ENCODE results near the gene SFMBT1.

SFMBT1 gene

GRCh38 chr3:53045518-53046170 lies at the start of gene SFMBT1:
SFMBT1 (minus strand) TSS chr3:53046073; CDS start chr3:52969128, 76,945 bp downstream.
- peak; percentile 81 for DNase-seq

- no peak for DNase-seq
These were observed 47.1 kb upstream of the SFMBT1 start for GRCh38 chr3:53092942-53093341.

- no peak for DNase-seq
These were observed 46.3 kb upstream of the SFMBT1 start for GRCh38 chr3:53092216-53092615.

- DNase-seq, result no peak
These were observed 45.1 kb upstream of the SFMBT1 start for GRCh38 chr3:53091011-53091410.

- DNase-seq, result no peak
These were observed 43.6 kb upstream of the SFMBT1 start for GRCh38 chr3:53089511-53089910.

- DNase-seq, result no peak
These were observed 39.6 kb upstream of the SFMBT1 start for GRCh38 chr3:53085476-53085875.

GRCh38 chr3:53084310-53085001 lies 38.6 kb upstream of the SFMBT1 start:
- DNase-seq, result no peak

- DNase-seq, result no peak
These were observed 38.1 kb upstream of the SFMBT1 start for GRCh38 chr3:53083949-53084309.

- DNase-seq, result no peak
These were observed 37.6 kb upstream of the SFMBT1 start for GRCh38 chr3:53083521-53083920.

GRCh38 chr3:53082736-53083135 lies 36.9 kb upstream of the SFMBT1 start:
- DNase-seq, result no peak

GRCh38 chr3:53081318-53081717 lies 35.4 kb upstream of the SFMBT1 start:
- DNase-seq, result no peak

- no peak for DNase-seq
These were observed 34.8 kb upstream of the SFMBT1 start for GRCh38 chr3:53080612-53081205.

- DNase-seq, result no peak
These were observed 34.1 kb upstream of the SFMBT1 start for GRCh38 chr3:53079791-53080555.

GRCh38 chr3:53079147-53079546 lies 33.3 kb upstream of the SFMBT1 start:
- DNase-seq, result no peak

GRCh38 chr3:53078656-53079055 lies 32.8 kb upstream of the SFMBT1 start:
- DNase-seq, result no peak

- DNase-seq, result no peak
These were observed 31.8 kb upstream of the SFMBT1 start for GRCh38 chr3:53077476-53078220.

- no peak for DNase-seq
These were observed 29.9 kb upstream of the SFMBT1 start for GRCh38 chr3:53075743-53076140.

GRCh38 chr3:53074761-53075742 lies 29.2 kb upstream of the SFMBT1 start:
- no peak for DNase-seq

GRCh38 chr3:53074366-53074696 lies 28.5 kb upstream of the SFMBT1 start:
- no peak for DNase-seq

GRCh38 chr3:53073553-53074365 lies 27.9 kb upstream of the SFMBT1 start:
- no peak for DNase-seq
